HCT116 (cell line): ENCODE measurements around the gene XK. TPM values are rescaled to one million over a fixed set of nuclear protein-coding genes. Genes with fewer than 3 reads are reported as not detected.

Experiments
- ATAC-seq: fragments of 200-7000 bp; cut with Tn5 transposase; 2 replicates; pipeline ENCODE4 v1.9.1; 2020; ENCODE audit warnings: mild to moderate bottlenecking, moderate library complexity
- BruUV-seq: library from RNA; stranded (reverse); fragments of 400-500 nt; replicated peaks from 2 replicates; lab custom pipeline; 2021; lab: Mats Ljungman, UMichigan
- CTCF ChIA-PET: fragments of 300-600 bp; sonication (Branson Sonifier 250); formaldehyde crosslinking; loops from one replicate; lab custom pipeline; 2021; ENCODE audit warnings: antibody characterized with exemption; lab: Charles Lee
- POLR2A ChIA-PET: fragments of 300-600, 350-600 bp; sonication (Branson Sonifier 250); formaldehyde crosslinking; loops from one replicate; lab custom pipeline; 2021; ENCODE audit warnings: antibody characterized with exemption; lab: Charles Lee
- RAD21 ChIA-PET, 2 experiments: fragments of 300-600 bp; sonication (Branson Sonifier 250); formaldehyde crosslinking; loops; one replicate each; lab custom pipeline; 2023; ENCODE audit warnings: low total read pairs in 2 of 2; ENCODE audit not compliant: uncharacterized antibody in 2 of 2, unreplicated experiment in 2 of 2, low non-redundant PET in 1 of 2; lab: Charles Lee
- DNase-seq: peaks from one replicate; pipeline ENCODE4 v3.0.0-alpha.2; 2010; ENCODE audit warnings: low read depth, low spot score
- H2AFZ ChIP-seq: fragments of 200-600 bp; shearing (Covaris generic), sonication (generic); 2 replicates; pipeline ENCODE4 v1.6.1; 2017; ENCODE audit warnings: low read depth, mixed run types, mixed read lengths, antibody characterized with exemption, low read length; ENCODE audit not compliant: poor library complexity, severe bottlenecking
- H3K27ac ChIP-seq: 2 replicates; pipeline ENCODE4 v1.5.1; 2012; ENCODE audit warnings: low read depth, low read length
- H3K27me3 ChIP-seq: fragments of 200-600 bp; sonication (generic); 2 replicates; pipeline ENCODE4 v1.6.1; 2016; ENCODE audit warnings: mixed run types, low read length, mixed read lengths; ENCODE audit not compliant: insufficient read depth
- H3K36me3 ChIP-seq, 2 experiments: fragments of 200-500 bp in 1 of 2; fragments of 200-600 bp in 1 of 2; sonication (Bioruptor generic) in 1 of 2; sonication (generic) in 1 of 2; 2 replicates each; pipeline versions ENCODE4 v1.5.1 to v1.6.1; 2014 to 2016; ENCODE audit warnings: low read length in 2 of 2, inconsistent platforms in 1 of 2, mixed read lengths in 1 of 2, mixed run types in 1 of 2; ENCODE audit not compliant: insufficient read depth in 2 of 2, control insufficient read depth in 1 of 2
- H3K4me1 ChIP-seq, 2 experiments: fragments of 200-600 bp in 1 of 2; sonication (generic) in 1 of 2; 2 replicates each; pipeline versions ENCODE4 v1.5.1 to v1.6.1; 2012 to 2017; ENCODE audit warnings: low read length in 2 of 2, inconsistent platforms in 1 of 2, mild to moderate bottlenecking in 1 of 2, mixed read lengths in 1 of 2, mixed run types in 1 of 2, moderate library complexity in 1 of 2; ENCODE audit not compliant: insufficient read depth in 2 of 2, control insufficient read depth in 1 of 2
- H3K4me2 ChIP-seq: fragments of 200-600 bp; sonication (generic); 2 replicates; pipeline ENCODE4 v1.6.1; 2017; ENCODE audit warnings: mixed run types, low read length, mixed read lengths
- H3K4me3 ChIP-seq, 2 experiments: fragments of 200-600 bp in 1 of 2; sonication (generic) in 1 of 2; replicated peaks in 1 of 2; 2 replicates each; pipeline ENCODE4 v1.5.1; 2011 to 2016; ENCODE audit warnings: low read length in 2 of 2, control low read depth in 1 of 2, low read depth in 1 of 2, mild to moderate bottlenecking in 1 of 2, mixed read lengths in 1 of 2, mixed run types in 1 of 2
- H3K79me2 ChIP-seq: fragments of 200-600 bp; sonication (generic); 2 replicates; pipeline ENCODE4 v1.6.1; 2017; ENCODE audit warnings: mild to moderate bottlenecking, mixed run types, low read length, moderate library complexity, mixed read lengths; ENCODE audit not compliant: insufficient read depth
- H3K9ac ChIP-seq: fragments of 200-600 bp; sonication (generic); 2 replicates; pipeline ENCODE4 v1.6.1; 2016; ENCODE audit warnings: low read length, mixed read lengths
- H3K9me2 ChIP-seq: fragments of 200-600 bp; sonication (generic), shearing (Covaris generic); 2 replicates; pipeline ENCODE4 v1.6.1; 2017; ENCODE audit warnings: mixed run types, mild to moderate bottlenecking, moderate library complexity; ENCODE audit not compliant: insufficient read depth
- H3K9me3 ChIP-seq, 2 experiments: fragments of 200-500 bp in 1 of 2; fragments of 200-600 bp in 1 of 2; sonication (Bioruptor generic) in 1 of 2; sonication (generic) in 1 of 2; 2 replicates each; pipeline ENCODE4 v1.6.1; 2014 to 2017; ENCODE audit warnings: low read length in 2 of 2, mixed read lengths in 2 of 2, inconsistent platforms in 1 of 2, low read depth in 1 of 2, mild to moderate bottlenecking in 1 of 2, mixed run types in 1 of 2, moderate library complexity in 1 of 2; ENCODE audit not compliant: control insufficient read depth in 1 of 2, insufficient read depth in 1 of 2
- H4K20me1 ChIP-seq: fragments of 200-600 bp; sonication (generic), shearing (Covaris generic); 2 replicates; pipeline ENCODE4 v1.6.1; 2017; ENCODE audit warnings: mixed run types, mild to moderate bottlenecking, moderate library complexity; ENCODE audit not compliant: insufficient read depth
- CBX3 ChIP-seq: IDR thresholded peaks from 2 replicates; pipeline ENCODE4 v1.6.1; 2012; ENCODE audit warnings: low read depth
- EGR1 ChIP-seq: IDR thresholded peaks from 2 replicates; pipeline ENCODE4 v1.6.1; 2012; ENCODE audit warnings: low read depth
- EZH2phosphoT487 ChIP-seq: fragments of 200-600 bp; IDR thresholded peaks from 2 replicates; pipeline ENCODE4 v1.6.1; 2018; ENCODE audit warnings: antibody characterized with exemption, borderline replicate concordance
- FOSL1 ChIP-seq: IDR thresholded peaks from 2 replicates; pipeline ENCODE4 v1.6.1; 2012; ENCODE audit warnings: low read depth
- POLR2AphosphoS5 ChIP-seq: IDR thresholded peaks from 2 replicates; pipeline ENCODE4 v1.6.1; 2011; ENCODE audit warnings: mild to moderate bottlenecking, low read depth, low read length, moderate library complexity
- RAD21 ChIP-seq: IDR thresholded peaks from 2 replicates; pipeline ENCODE4 v1.6.1; 2012; ENCODE audit warnings: low read depth, mild to moderate bottlenecking
- SIN3A ChIP-seq: IDR thresholded peaks from 2 replicates; pipeline ENCODE4 v1.6.1; 2012; ENCODE audit warnings: low read depth
- TCF7L2 ChIP-seq: IDR thresholded peaks from 2 replicates; pipeline ENCODE4 v1.7.0; 2011; ENCODE audit warnings: borderline replicate concordance, inconsistent platforms; ENCODE audit not compliant: insufficient read depth, insufficient read length; ENCODE audit errors: extremely low read depth
- ZNF274 ChIP-seq: fragments of 200-500 bp; sonication (Bioruptor generic); IDR thresholded peaks from 2 replicates; pipeline ENCODE4 v1.6.1; 2014; ENCODE audit warnings: mild to moderate bottlenecking, low read depth, low read length, inconsistent platforms
- intact Hi-C: fragments of 100-400 bp; cut with micrococcal nuclease; formaldehyde crosslinking; loops from 2 replicates; pipeline ENCODE4 v1.10.0; 2022
- total RNA-seq: library from RNA; stranded (reverse); gene quantifications from one replicate; pipeline ENCODE4 v1.2.1, GENCODE V29; 2021; ENCODE audit not compliant: unreplicated experiment
- TF ChIP-seq, protein P1 (sequence below): IDR thresholded peaks from 2 replicates; pipeline ENCODE4 v1.6.1; 2012
- TF ChIP-seq, protein P2 (sequence below): IDR thresholded peaks from 2 replicates; pipeline ENCODE4 v1.6.1; 2011; ENCODE audit warnings: mild to moderate bottlenecking, low read length, moderate library complexity; ENCODE audit not compliant: insufficient replicate concordance; ENCODE audit errors: extremely low read depth
- TF ChIP-seq, protein P3 (sequence below): IDR thresholded peaks from 2 replicates; pipeline ENCODE4 v1.6.1; 2012
- TF ChIP-seq, protein P4 (sequence below): IDR thresholded peaks from 2 replicates; pipeline ENCODE4 v1.6.1; 2012; ENCODE audit warnings: low read depth

Gene XK
- total RNA-seq, 1 experiment from 2014 or later: 2.6 TPM

DNA sequence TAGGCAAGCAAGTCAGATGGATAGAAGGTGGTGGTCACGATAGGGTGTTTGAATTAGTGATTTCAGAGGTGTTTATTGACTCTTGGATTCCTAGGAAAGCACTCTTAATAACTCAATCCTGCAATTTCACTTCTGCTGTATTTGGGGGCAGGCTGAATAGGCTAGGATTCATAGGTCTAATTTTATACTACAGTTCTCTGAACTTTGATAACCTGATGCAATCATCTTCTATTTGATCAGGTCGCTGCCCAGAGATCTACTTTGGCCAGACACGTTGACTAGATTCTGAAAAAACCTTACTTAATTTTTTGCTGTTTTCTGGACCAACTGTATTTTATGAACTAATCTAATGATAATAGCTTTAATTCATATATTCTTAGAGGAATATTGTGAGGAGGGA, 26.4 kb downstream of the XK start:
- intact Hi-C loops: no loop called here
- no peaks in the 10 kb centered on the region for H4K20me1 ChIP-seq
- ATAC-seq: no peak
- ChIA-PET CTCF (no interaction called here), POLR2A (no interaction called here)
- H3K4me3 ChIP-seq: no peak overlapping the region
- H2AFZ ChIP-seq: no peak overlapping the region
- no peaks in the 10 kb centered on the region for H3K4me1 ChIP-seq
- TF ChIP-seq POLR2AphosphoS5 (no peak), SIN3A (no peak)
- TF ChIP-seq, all 23 proteins: peak for 0
- Histone ChIP-seq H3K27me3 (no peaks in the 10 kb centered on the region), H3K9ac (no peak overlapping the region), H3K9me2 (no peaks in the 10 kb centered on the region), H3K36me3 (no peaks in the 10 kb centered on the region), H3K27ac (no peak overlapping the region), H3K4me2 (no peak overlapping the region), H3K79me2 (no peaks in the 10 kb centered on the region), H3K9me3 (no peaks in the 10 kb centered on the region)
- RAD21 ChIA-PET: no interaction called here
- BruUV-seq: no TSS peak
- DNase-seq: no peak

DNA sequence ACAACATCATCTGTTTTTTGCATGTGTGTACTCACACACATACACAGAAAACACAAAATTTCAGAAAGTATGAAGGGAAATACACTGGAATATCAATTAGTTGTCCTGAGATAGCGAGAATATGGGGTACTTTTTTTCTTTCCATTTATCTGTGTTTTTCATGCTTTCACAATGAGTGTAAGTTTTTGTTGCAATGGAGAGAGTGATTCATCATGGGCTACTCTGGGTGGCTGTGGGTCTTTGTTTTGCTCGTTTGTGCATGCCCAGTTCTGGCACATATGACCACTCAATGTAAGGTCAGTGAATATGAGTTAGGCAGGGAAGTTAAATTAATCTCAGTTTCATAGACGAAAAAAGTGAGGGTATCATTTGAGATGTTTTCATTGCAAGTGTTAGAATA, 26.9 kb downstream of the XK start:
- Histone ChIP-seq H3K4me2 (no peak overlapping the region), H3K9me3 (no peaks in the 10 kb centered on the region), H3K79me2 (no peaks in the 10 kb centered on the region), H3K9ac (no peak overlapping the region), H3K4me3 (no peak overlapping the region), H2AFZ (no peak overlapping the region), H3K27ac (no peak overlapping the region), H3K36me3 (no peaks in the 10 kb centered on the region), H3K9me2 (no peaks in the 10 kb centered on the region), H4K20me1 (no peaks in the 10 kb centered on the region), H3K27me3 (no peaks in the 10 kb centered on the region), H3K4me1 (no peaks in the 10 kb centered on the region)
- intact Hi-C loops: no loop called here
- CTCF ChIA-PET: no interaction called here
- POLR2A ChIA-PET: no interaction called here
- ATAC-seq: no peak
- RAD21 ChIA-PET: no interaction called here
- DNase-seq: no peak
- no TSS peak for BruUV-seq
- TF ChIP-seq, protein P1, sequence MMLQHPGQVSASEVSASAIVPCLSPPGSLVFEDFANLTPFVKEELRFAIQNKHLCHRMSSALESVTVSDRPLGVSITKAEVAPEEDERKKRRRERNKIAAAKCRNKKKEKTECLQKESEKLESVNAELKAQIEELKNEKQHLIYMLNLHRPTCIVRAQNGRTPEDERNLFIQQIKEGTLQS: no peak
- no peak for TF ChIP-seq EGR1
- no peak for TF ChIP-seq RAD21
- TF ChIP-seq, protein P2, sequence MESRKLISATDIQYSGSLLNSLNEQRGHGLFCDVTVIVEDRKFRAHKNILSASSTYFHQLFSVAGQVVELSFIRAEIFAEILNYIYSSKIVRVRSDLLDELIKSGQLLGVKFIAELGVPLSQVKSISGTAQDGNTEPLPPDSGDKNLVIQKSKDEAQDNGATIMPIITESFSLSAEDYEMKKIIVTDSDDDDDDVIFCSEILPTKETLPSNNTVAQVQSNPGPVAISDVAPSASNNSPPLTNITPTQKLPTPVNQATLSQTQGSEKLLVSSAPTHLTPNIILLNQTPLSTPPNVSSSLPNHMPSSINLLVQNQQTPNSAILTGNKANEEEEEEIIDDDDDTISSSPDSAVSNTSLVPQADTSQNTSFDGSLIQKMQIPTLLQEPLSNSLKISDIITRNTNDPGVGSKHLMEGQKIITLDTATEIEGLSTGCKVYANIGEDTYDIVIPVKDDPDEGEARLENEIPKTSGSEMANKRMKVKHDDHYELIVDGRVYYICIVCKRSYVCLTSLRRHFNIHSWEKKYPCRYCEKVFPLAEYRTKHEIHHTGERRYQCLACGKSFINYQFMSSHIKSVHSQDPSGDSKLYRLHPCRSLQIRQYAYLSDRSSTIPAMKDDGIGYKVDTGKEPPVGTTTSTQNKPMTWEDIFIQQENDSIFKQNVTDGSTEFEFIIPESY: no peak
- TF ChIP-seq POLR2AphosphoS5: no peak
- TF ChIP-seq, protein P3, sequence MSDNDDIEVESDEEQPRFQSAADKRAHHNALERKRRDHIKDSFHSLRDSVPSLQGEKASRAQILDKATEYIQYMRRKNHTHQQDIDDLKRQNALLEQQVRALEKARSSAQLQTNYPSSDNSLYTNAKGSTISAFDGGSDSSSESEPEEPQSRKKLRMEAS: no peak
- no peak for TF ChIP-seq ZNF274
- TF ChIP-seq EZH2phosphoT487: no peak
- no peak for TF ChIP-seq FOSL1
- TF ChIP-seq CBX3: no peak
- TF ChIP-seq, protein P4, sequence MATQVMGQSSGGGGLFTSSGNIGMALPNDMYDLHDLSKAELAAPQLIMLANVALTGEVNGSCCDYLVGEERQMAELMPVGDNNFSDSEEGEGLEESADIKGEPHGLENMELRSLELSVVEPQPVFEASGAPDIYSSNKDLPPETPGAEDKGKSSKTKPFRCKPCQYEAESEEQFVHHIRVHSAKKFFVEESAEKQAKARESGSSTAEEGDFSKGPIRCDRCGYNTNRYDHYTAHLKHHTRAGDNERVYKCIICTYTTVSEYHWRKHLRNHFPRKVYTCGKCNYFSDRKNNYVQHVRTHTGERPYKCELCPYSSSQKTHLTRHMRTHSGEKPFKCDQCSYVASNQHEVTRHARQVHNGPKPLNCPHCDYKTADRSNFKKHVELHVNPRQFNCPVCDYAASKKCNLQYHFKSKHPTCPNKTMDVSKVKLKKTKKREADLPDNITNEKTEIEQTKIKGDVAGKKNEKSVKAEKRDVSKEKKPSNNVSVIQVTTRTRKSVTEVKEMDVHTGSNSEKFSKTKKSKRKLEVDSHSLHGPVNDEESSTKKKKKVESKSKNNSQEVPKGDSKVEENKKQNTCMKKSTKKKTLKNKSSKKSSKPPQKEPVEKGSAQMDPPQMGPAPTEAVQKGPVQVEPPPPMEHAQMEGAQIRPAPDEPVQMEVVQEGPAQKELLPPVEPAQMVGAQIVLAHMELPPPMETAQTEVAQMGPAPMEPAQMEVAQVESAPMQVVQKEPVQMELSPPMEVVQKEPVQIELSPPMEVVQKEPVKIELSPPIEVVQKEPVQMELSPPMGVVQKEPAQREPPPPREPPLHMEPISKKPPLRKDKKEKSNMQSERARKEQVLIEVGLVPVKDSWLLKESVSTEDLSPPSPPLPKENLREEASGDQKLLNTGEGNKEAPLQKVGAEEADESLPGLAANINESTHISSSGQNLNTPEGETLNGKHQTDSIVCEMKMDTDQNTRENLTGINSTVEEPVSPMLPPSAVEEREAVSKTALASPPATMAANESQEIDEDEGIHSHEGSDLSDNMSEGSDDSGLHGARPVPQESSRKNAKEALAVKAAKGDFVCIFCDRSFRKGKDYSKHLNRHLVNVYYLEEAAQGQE: no peak
- TF ChIP-seq TCF7L2: no peak
